ENCODE measurements around the gene TMEM243.

DNA sequence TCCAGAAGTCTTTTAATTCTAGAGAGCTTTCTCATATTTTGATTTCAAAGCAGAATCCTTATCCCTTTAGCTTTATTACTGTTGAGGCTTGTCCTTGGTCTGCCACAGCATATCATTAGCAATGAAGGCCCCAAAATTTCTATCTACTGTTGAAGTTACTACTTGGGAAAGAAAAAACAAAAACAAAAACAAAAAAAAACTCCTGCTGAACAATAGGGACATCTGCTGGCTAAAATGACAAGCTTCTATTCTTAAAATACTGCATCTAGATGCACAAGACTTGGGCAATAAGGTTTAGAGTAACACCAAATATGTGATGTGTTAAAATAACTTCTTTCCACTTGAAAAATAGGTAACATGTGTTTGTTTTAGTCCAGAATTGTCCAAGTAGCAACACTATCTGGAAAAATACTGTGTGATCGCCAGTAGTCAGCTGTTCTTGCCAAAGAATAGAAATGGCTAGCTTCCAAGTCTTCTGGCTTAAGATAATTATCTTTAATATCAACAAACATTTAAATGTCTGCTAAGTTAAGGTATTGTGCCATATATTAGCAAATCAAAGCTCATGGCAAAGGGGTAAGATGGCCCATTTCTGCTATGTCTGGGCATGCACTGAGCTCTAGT lies 71.1 kb downstream of the TMEM243 start:
- TF ChIP-seq ZFP30 (CRISPR knock-in tag; IDR thresholded peaks at IDR 0.05), result no peak
- TF ChIP-seq, protein P1, sequence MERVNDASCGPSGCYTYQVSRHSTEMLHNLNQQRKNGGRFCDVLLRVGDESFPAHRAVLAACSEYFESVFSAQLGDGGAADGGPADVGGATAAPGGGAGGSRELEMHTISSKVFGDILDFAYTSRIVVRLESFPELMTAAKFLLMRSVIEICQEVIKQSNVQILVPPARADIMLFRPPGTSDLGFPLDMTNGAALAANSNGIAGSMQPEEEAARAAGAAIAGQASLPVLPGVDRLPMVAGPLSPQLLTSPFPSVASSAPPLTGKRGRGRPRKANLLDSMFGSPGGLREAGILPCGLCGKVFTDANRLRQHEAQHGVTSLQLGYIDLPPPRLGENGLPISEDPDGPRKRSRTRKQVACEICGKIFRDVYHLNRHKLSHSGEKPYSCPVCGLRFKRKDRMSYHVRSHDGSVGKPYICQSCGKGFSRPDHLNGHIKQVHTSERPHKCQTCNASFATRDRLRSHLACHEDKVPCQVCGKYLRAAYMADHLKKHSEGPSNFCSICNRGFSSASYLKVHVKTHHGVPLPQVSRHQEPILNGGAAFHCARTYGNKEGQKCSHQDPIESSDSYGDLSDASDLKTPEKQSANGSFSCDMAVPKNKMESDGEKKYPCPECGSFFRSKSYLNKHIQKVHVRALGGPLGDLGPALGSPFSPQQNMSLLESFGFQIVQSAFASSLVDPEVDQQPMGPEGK (CRISPR knock-in tag; IDR thresholded peaks at IDR 0.05; ENCODE audit: borderline replicate concordance), result no peak

Data from SK-N-SH treated with all-trans-retinoic acid at 6 μM for 48 hours (cell line).